HEK293T (cell line): ENCODE data around the gene RAP1GDS1.
"Not testable (repeated sequence)": the region's sequence is repeated elsewhere in the genome, so short reads cannot be mapped to it uniquely, and the experiment has no call there.

Experiments
- CTCF ChIA-PET: fragments of 350-600 bp; formaldehyde crosslinking; extraction: SDS; loops from one replicate; lab custom pipeline; 2021; ENCODE audit warnings: antibody characterized with exemption, inconsistent platforms; lab: Yijun Ruan, JAX
- POLR2A ChIA-PET: fragments of 350-600 bp; formaldehyde crosslinking; extraction: SDS; loops from one replicate; lab custom pipeline; 2020; ENCODE audit warnings: antibody characterized with exemption, inconsistent platforms; lab: Yijun Ruan, JAX
- DNase-seq: peaks from one replicate; pipeline ENCODE4 v3.0.0; 2012; ENCODE audit warnings: mixed read lengths; ENCODE audit errors: extremely low spot score
- ARNT ChIP-seq: fragments of 450-650 bp; IDR thresholded peaks from 2 replicates; pipeline ENCODE4 v1.6.1; 2017; ENCODE audit warnings: mild to moderate bottlenecking
- BHLHE40 ChIP-seq: fragments of 450-650 bp; IDR thresholded peaks from 2 replicates; pipeline ENCODE4 v1.6.1; 2016; ENCODE audit warnings: mild to moderate bottlenecking, moderate library complexity, borderline replicate concordance
- CTBP1 ChIP-seq: fragments of 450-650 bp; IDR thresholded peaks from 2 replicates; pipeline ENCODE4 v1.6.1; 2016; ENCODE audit warnings: borderline replicate concordance
- ELF4 ChIP-seq: fragments of 450-650 bp; IDR thresholded peaks from 2 replicates; pipeline ENCODE4 v1.6.1; 2017; ENCODE audit warnings: antibody characterized with exemption
- FOXA1 ChIP-seq: fragments of 450-650 bp; IDR thresholded peaks from 2 replicates; pipeline ENCODE4 v1.6.1; 2016; ENCODE audit warnings: mild to moderate bottlenecking
- FOXK2 ChIP-seq: fragments of 450-650 bp; IDR thresholded peaks from 2 replicates; pipeline ENCODE4 v1.6.1; 2016; ENCODE audit warnings: mild to moderate bottlenecking
- FOXM1 ChIP-seq: fragments of 450-650 bp; IDR thresholded peaks from 2 replicates; pipeline ENCODE4 v1.6.1; 2017; ENCODE audit warnings: mild to moderate bottlenecking, borderline replicate concordance
- HDGF ChIP-seq: fragments of 450-650 bp; IDR thresholded peaks from 2 replicates; pipeline ENCODE4 v1.6.1; 2017; ENCODE audit warnings: antibody characterized with exemption, borderline replicate concordance
- L3MBTL2 ChIP-seq: fragments of 450-650 bp; conservative IDR thresholded peaks from 2 replicates; pipeline ENCODE4 v1.6.1; 2016; ENCODE audit warnings: mild to moderate bottlenecking
- LEF1 ChIP-seq: fragments of 450-650 bp; IDR thresholded peaks from 2 replicates; pipeline ENCODE4 v1.6.1; 2017; ENCODE audit warnings: mild to moderate bottlenecking, borderline replicate concordance
- NFRKB ChIP-seq: fragments of 450-650 bp; IDR thresholded peaks from 2 replicates; pipeline ENCODE4 v1.6.1; 2016; ENCODE audit warnings: mild to moderate bottlenecking, moderate library complexity
- SP1 ChIP-seq: fragments of 450-650 bp; IDR thresholded peaks from 2 replicates; pipeline ENCODE4 v1.6.1; 2017
- SUZ12 ChIP-seq: fragments of 450-650 bp; IDR thresholded peaks from 2 replicates; pipeline ENCODE4 v1.6.1; 2016; ENCODE audit warnings: mild to moderate bottlenecking
- TARDBP ChIP-seq: fragments of 450-650 bp; IDR thresholded peaks from 2 replicates; pipeline ENCODE4 v1.6.1; 2016
- ZNF384 ChIP-seq: fragments of 450-650 bp; IDR thresholded peaks from 2 replicates; pipeline ENCODE4 v1.6.1; 2016
- TF ChIP-seq, protein P1 (sequence below): fragments of 450-650 bp; IDR thresholded peaks from 2 replicates; pipeline ENCODE4 v1.6.1; 2016

RAP1GDS1 gene

GRCh38 chr4:98352940-98353339 lies 91.8 kb downstream of the RAP1GDS1 start:
- DNase-seq, result no peak
- CTCF ChIA-PET, result no interaction called here
- no peak for TF ChIP-seq FOXA1
- TF ChIP-seq SP1, result no peak
- TF ChIP-seq ZNF384, result no peak
- TF ChIP-seq BHLHE40, result no peak
- TF ChIP-seq CTBP1, result no peak
- no peak for TF ChIP-seq ARNT
- TF ChIP-seq FOXK2, result no peak
- TF ChIP-seq L3MBTL2, result no peak
- TF ChIP-seq ELF4, result no peak
- no peak for TF ChIP-seq HDGF
- no peak for TF ChIP-seq FOXM1
- TF ChIP-seq TARDBP, result no peak
- TF ChIP-seq SUZ12, result no peak
- TF ChIP-seq NFRKB, result no peak
- POLR2A ChIA-PET, result no interaction called here

GRCh38 chr4:98358630-98359248 lies 97.6 kb downstream of the RAP1GDS1 start:
- POLR2A ChIA-PET, result no interaction called here
- no peak for TF ChIP-seq ELF4
- TF ChIP-seq LEF1, result no peak
- no peak for TF ChIP-seq NFRKB
- TF ChIP-seq FOXK2, result no peak
- TF ChIP-seq, protein P1, sequence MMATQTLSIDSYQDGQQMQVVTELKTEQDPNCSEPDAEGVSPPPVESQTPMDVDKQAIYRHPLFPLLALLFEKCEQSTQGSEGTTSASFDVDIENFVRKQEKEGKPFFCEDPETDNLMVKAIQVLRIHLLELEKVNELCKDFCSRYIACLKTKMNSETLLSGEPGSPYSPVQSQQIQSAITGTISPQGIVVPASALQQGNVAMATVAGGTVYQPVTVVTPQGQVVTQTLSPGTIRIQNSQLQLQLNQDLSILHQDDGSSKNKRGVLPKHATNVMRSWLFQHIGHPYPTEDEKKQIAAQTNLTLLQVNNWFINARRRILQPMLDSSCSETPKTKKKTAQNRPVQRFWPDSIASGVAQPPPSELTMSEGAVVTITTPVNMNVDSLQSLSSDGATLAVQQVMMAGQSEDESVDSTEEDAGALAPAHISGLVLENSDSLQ, result no peak
- no peak for TF ChIP-seq TARDBP
- CTCF ChIA-PET, result no interaction called here
- no peak for DNase-seq

- ChIA-PET POLR2A (no interaction called here), CTCF (no interaction called here)
- no peak for DNase-seq
- TF ChIP-seq HDGF, result no peak
- TF ChIP-seq BHLHE40, result no peak
- no peak for TF ChIP-seq L3MBTL2
- TF ChIP-seq ZNF384, result no peak
- TF ChIP-seq LEF1, result no peak
- no peak for TF ChIP-seq TARDBP
- no peak for TF ChIP-seq FOXK2
- TF ChIP-seq CTBP1, result no peak
- TF ChIP-seq, protein P1, result no peak
- no peak for TF ChIP-seq ARNT
- TF ChIP-seq SP1, result no peak
- no peak for TF ChIP-seq SUZ12
- TF ChIP-seq FOXA1, result no peak
- TF ChIP-seq ELF4, result no peak
- no peak for TF ChIP-seq NFRKB
- TF ChIP-seq FOXM1, result no peak
These were observed 98.5 kb downstream of the RAP1GDS1 start for GRCh38 chr4:98359646-98360045.

- CTCF ChIA-PET, result no interaction called here
- TF ChIP-seq, protein P1, result no peak
- TF ChIP-seq FOXA1 (no peak), ELF4 (no peak), FOXK2 (no peak), ARNT (no peak), LEF1 (no peak), L3MBTL2 (no peak), SUZ12 (no peak), TARDBP (no peak), BHLHE40 (no peak), NFRKB (no peak), FOXM1 (no peak), ZNF384 (no peak)
- POLR2A ChIA-PET, result no interaction called here
- DNase-seq, result no peak
These were observed 102.2 kb downstream of the RAP1GDS1 start for GRCh38 chr4:98363431-98363830.

DNA sequence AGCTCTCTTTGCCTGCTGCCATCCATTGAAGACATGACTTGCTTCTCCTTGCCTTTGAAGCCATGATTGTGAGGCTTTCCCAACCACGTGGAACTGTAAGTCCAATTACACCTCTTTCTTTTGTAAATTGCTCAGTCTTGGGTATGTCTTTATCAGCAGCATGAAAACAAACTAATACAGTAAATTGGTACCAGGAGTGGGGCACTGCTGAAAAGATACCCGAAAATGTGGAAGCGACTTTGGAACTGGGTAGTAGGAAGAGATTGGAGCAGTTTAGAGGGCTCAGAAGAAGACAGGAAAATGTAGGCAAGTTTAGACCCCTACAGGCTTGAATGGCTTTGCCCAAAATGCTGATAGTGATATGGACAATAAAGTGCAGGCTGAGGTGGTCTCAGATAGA lies 105.1 kb downstream of the RAP1GDS1 start:
- CTCF ChIA-PET, DNase-seq: not testable (repeated sequence)
- POLR2A ChIA-PET, result interaction anchor here (0.6 kb wide), 1 partner anchor 132 kb away, joined by 5 read pairs; no protein-coding TSS in a partner anchor

DNA sequence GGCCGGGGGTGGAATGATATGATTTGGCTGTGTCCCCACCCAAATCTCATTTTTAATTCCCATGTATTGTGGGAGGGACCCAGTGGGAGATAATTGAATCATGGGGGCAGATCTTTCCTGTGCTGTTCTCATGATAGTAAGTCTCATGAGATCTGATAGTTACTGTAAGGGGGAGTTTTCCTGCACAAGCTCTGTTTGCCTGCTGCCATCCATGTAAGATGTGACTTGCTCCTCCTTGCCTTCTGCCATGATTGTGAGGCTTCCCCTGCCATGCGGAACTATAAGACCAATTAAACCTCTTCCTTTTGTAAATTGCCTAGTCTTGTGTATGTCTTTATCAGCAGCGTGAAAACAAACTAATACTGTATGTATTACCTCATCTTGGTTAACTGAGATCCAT lies 106.8 kb downstream of the RAP1GDS1 start:
- CTCF ChIA-PET, DNase-seq, POLR2A ChIA-PET: not testable (repeated sequence)

GRCh38 chr4:98369322-98369721 lies 108.1 kb downstream of the RAP1GDS1 start:
- DNase-seq, result no peak
- ChIA-PET CTCF (no interaction called here), POLR2A (no interaction called here)
- TF ChIP-seq FOXM1 (no peak), LEF1 (no peak), ARNT (no peak), TARDBP (no peak), ZNF384 (no peak), BHLHE40 (no peak), CTBP1 (no peak), SP1 (no peak), ELF4 (no peak), FOXA1 (no peak), NFRKB (no peak), HDGF (no peak), SUZ12 (no peak), FOXK2 (no peak), L3MBTL2 (no peak)
- TF ChIP-seq, protein P1, result no peak
